Urothelium cell line (cell line): ENCODE measurements around the gene ASTN1.

Experiments used
- DNase-seq: peaks from one replicate; pipeline ENCODE4 v3.0.0; 2011; ENCODE audit warnings: low spot score, mixed read lengths
- FAIRE-seq: peaks from 2 replicates; lab custom pipeline; 2011; peaks lifted over from hg19 to GRCh38; lab: Jason Lieb, UNC

The ASTN1 gene

DNA sequence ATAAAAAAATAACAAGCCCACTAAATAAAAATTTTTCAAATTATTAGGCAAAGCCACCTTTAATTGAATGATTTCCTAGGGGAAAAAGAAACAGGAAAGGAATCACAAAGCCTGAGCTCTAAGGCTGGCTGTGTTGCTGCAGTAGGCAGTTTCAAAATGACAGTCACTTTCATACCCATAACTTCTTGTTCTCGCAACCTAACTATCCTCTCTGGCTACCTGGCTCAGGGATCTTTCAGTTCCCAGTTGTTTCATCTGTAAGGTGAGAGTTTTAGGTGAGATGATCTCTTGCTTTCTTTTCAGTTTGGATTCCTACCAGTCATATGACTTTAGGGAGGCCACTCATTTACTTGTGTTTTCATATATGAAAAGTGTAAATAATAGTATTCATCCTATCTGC, 226.1 kb downstream of the ASTN1 start:
- DNase-seq (no peak), FAIRE-seq (no peak)

DNA sequence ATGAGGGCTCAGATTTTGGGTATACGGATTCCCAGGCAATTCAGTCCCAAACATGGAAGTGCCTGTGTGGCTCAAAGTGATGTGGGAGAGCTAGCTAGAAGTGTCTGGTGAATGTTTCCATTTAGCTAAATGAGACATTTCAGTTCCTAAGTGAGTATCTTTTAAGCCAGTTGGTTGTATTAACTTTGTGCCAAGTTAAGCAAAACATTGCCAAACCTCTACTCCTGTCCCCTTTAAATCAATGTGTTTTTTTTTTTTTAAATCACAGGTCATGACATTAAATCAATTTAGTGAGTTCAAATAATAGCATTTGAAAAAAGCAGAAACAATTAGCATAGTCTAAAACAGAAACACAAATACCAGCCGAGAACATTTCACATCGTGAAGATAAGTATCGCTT, 230.1 kb downstream of the ASTN1 start:
- DNase-seq (no peak), FAIRE-seq (no peak)

DNA sequence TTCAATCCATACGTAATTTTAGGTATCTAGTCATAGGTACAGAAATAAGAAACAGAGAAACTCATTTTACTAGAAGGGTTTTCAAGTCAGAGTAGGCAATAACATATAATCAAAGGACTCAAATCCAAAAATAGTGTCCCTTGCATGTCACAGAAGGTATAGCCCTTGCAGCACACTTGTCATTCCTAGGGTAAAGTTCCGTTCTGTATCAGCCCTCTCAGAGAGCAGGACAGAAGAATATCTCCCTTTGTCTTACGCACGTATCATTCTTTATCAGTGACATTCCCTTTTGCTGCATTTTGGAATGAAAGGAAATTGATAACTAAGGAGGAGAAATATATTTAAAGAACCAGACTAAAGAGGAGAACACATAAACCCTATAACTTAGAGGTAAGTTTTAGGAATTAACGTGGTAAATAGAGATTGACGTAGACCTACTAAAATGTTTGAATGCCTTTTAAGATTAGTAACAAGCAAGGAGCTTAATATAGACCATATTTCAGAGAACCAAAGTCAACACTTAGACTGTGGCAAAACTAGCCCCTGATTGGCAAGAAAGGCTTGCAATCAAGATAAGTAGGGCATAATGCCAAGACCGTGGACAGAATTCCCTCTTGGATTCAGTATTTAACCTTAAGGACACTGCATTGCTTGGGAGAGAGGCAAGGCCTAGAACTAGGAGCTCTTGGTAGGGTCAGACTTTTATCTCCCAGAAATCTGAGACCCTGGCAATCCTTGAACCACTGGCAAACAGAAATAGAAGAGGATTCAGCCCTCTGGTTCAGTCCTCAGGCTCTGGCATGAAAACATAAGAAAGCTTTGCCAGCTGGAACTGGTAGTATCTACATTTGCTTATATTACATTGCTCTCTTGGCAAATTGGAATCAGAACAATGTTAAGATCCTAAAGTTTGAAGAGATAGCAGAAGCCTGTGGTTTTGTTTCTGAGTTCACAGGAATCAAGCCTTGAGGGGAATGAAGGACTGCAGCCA, 232.1 kb downstream of the ASTN1 start:
- DNase-seq (no peak), FAIRE-seq (no peak)

DNA sequence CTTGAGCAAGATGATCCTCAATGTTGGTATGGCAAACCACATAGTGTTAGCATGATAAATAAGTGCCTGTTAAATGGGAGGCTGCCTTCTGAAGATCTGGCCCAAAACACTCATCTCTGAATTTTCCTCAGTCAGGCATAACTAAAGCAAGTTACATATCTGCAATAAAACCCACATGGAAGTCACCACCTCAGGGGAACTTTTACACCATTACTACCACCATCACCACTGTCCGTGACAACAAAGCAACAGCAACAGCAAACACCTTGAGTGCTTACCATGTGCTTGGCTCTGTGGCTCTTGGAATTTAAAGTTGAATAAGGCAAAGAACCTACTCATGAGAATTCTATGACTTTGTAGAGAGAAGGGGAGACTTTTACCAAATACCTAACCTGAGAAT, 233.0 kb downstream of the ASTN1 start:
- no peak for DNase-seq
- FAIRE-seq: no peak

DNA sequence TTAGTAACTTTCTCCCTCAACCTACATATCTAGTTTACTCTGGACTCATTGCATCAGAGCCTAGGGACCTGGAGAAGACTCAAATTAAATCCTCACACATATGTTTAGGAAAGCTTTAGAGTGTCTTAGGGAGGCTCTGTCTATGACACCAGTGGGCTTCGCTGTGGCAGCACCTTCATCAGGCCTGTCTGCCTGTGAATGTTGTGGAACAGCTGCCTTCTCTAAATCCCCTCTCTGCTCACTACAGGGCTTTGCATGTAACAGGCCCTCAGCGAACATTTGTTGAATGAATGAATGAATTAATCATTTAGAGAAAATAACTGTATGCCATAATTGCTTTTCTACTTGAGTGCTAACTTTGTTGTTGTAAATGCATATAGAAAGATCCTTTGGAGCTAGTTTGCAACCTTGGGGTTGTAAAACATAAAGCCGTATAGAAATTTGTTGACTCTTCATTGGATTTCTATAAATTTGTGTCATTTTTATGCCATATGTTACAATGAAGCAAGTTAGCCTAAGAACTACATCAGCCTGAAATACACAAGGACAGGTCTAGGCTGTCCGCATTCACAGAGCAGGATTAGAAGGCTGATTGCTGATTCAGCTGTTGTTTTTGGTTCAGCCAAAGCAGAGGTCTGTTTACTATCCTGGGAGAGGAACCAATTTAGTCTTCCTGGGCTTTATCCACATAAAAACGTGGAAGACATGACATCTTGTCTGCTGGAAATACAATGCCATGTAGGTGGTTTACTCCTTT, 238.0 kb downstream of the ASTN1 start:
- FAIRE-seq (no peak), DNase-seq (no peak)

DNA sequence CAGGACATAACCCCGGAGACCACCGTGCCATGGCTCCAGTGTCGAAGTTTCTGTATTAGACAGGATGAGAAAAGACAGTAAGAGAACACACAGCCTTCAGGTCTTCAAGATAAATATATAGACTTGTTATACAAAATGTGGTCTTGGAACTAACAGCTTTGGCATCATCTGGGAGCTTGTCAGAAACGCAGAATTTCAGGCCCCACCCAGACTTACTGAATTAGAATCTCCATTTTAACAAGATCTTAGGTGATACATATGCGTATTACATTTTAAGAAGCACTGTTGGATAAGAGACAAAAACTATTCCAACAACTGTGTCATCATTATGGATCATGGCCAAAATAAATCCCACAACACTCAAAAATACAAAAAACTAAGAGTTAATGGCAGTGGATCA, 239.3 kb downstream of the ASTN1 start:
- no peak for DNase-seq
- no peak for FAIRE-seq

DNA sequence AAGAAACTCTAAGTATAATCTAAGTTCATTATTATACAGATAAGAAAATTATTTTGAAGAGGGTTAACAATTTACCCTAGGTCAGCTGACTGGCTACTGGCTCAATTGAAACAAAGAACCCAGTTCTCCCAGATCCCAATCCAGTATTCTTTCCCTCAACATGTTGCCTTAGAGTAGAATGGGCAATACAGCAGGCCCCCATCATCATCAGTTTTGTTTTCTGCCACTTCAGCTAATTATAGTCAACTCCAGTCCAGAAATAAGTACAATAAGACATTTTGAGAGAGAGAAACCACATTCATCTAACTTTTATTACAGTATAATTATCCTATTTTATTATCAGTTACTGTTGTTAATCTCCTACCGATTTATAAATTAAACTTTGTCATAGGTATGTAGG, 241.2 kb downstream of the ASTN1 start:
- FAIRE-seq (no peak), DNase-seq (no peak)

DNA sequence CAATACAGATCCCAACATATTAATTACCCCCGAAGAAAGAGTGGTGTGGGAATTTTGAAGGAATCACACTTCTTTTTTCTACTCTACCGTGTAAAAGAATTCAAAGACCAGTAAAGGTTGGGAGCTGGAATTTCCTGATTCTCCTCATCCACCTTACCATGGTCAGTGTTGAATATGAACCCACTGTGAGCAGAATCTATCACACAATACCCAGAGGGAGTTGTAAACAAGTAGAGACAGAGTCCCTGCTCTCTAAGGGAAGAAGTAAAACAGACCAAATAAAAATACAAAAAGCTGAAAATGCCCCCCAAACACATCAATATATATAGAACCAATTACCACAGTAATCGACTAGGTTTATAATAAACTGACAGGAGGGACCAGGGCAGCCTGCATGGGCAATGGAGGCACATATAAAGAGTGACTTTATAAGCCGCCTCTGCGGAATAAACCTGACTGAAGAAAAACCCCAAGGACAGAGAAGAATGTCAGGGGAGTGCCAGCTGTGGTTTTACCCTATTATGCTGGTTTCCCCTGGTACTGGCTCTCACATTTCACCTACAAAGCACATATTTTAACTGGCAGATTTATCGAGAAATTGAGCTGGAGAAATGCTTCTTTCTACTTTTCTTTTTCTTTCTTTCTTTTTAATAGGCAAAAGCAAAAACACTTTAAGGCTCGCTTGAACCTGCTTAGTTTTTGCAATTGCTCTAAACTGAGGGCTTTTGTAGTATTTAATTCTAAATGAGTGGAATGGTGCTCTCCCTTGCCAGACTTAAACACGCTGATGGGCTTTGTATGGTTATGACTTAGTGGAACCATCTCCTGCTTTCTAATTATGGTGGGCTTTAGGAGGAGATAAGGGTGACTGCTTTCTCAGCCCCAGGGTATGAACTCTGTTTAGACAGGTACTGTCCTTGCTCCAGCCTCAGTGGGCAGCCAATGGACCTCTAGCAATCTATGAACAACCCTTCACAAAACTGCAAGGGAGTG, 244.8 kb downstream of the ASTN1 start:
- FAIRE-seq (no peak), DNase-seq (peak; percentile 45)

DNA sequence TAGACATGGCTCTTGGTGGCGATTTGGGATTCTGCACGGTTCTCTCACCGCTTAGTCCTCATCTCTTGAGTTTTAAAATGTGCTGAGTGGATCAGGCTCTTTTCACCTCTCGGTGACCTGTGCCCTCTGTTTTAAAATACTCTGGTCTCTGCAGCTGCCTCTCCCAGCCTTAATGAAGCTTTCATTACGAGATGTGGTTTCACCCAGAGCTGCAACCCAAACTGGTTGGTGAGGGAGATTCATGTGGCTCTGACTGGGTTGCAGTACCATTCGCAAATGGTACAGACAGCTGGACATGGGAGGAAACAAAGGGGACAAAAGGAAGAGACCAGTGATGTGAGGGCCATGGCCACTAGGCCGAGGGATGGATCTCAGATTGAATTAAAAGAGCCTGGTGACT, 258.9 kb downstream of the ASTN1 start:
- DNase-seq: no peak
- no peak for FAIRE-seq

DNA sequence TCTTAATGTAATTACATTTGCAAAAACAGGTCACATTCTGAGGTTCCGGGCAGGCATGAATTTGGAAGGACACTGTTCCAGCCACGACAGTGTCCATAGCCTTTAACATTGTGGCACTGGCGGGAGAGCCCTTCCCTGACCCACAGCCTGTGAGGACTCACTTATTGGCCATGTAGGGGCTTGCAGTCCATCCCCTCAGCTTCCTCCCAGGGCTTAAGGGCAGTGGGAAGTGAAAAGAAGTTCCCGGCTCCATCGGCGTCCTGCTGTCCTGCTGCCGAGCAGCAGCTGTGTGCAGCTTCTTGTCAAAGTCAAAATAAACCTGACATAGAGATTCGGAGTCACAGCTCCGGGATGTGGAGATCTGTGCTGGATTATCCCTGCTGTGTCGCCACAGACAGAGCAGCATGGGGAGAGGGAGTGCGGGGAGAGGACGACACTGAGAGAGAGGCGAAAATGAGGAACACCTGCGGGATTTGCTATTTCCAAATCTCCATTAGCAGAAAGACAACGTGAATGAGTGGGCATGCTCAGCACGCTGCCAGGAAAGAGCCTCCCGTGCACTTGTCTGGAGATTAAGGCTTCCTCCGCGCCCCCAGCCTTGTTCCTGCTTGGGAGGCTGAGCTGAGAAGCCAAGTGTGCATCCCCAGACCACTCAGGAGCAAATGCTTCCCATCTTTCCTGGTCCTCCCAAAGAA, 260.3 kb downstream of the ASTN1 start:
- DNase-seq (no peak), FAIRE-seq (no peak)

DNA sequence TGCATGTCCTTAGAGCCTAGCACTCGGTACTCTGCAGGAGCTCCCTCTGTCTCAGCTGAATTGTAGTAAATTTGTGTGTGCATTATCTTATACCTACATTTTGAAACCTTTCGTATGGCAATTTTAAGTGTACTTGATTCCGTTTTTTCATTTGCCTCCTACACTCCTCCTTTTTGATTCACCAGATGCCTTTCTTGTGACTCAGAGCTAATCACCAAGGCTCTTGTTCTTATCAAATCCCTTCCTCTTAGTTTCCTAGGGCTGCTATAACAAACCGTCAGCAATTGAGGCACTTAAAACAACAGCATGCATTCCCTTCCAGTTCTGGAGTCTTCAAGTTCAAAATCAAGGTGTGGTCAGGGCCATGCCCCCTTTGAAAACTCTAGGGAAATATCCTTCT, 261.0 kb downstream of the ASTN1 start:
- FAIRE-seq (no peak), DNase-seq (peak; percentile 20)

DNA sequence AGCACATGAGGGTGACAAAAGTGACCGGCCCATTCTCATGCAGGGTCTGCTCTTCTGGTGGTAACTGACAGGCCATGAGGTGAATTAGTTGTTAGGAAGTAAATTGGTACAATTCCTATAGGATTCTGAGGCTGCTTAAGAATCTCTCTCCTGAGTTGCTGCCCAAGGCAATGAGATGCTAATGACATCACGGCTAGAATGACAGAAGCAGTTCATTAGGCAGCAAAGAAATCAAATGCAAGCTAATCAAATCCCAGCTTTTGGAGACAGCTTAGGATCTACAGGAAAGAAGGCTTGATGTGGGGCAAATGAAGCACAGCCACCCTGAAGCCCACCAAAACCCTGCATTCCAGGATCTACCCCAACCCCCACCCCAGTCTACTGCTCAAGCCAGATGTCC, 265.2 kb downstream of the ASTN1 start:
- FAIRE-seq: no peak

DNA sequence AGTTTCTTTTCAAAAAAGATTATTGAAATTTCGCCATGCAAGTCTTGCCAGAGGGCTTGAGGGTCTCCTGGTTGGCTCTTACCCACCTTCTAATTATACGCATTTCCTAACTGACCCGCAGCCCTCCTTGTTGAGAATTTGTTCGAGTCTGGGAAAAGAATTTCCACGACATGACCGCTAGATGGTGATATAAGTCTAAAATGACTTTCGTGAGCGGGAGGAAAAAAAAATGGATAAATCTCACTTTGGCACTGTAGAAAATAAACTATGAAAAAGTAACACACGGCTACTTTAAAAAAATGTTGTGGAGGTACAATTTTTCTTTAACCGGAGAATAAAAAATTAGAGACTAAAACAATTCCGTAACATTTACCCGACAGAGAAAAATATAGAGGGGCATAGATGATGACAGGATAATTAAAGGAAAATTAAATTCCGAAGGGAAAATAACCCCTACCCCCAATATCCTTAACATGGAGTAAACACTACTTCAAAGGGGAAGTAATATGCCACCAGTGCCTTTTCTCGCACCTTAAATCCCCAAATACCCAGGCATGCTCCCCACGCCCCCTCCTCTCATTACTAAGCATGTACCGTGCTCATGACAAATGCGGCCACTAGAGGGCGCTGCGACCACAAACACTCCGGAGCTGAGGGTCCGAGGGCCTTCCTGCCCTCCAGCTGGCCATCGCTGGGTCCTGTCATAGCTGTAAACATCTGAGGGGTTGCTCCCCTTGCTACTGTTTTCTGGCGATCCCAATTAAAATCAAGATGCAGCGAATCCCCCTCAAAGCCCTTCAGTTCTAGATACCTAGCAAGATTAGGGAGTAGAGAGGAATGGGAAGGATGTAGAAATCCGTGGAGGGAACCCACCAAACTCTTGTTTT, 266.9 kb downstream of the ASTN1 start:
- FAIRE-seq: no peak

More for the DNA sequence above, 265.2 kb downstream of the ASTN1 start:
- no peak for DNase-seq

DNA sequence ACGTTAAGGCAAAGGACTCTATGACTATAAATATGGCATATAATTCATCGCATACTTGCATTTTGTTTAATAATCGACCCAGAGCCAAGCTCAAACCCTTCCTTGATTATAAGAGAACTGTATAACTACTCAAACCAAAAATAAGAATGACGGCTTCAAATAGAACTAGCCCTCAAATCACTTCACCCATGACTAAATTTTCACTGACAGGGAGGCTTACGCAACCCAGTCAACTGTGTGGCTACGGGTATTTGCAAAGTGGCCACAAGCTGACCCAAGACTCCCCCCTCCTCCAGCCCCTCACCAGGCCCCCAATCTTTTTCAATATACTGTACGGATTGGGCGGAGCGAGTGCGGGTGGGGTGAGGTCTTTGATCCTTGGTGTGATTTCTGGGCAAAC, 268.3 kb downstream of the ASTN1 start:
- no peak for DNase-seq
- no peak for FAIRE-seq

More for the DNA sequence above, 266.9 kb downstream of the ASTN1 start:
- peak; percentile 66 for DNase-seq

DNA sequence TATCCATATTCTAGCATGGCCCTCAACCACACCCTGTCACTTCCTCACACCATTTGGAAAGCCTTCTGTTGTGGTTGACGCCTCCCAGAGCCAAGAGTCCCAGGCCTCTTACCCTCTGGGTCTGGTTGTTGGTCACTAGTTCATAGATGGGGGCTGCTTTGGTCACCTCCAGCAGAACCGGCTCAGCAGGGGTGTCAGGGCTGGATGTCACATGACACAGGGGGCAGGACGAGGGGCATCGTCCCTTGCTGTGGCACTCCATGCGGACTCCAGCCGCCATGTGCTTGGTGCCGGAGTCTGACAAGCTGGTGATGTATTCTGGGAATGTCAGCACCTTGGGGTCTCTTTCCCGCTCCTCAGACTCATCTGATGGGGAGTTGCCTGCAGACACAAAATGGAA, 270.1 kb downstream of the ASTN1 start:
- DNase-seq (no peak), FAIRE-seq (no peak)

DNA sequence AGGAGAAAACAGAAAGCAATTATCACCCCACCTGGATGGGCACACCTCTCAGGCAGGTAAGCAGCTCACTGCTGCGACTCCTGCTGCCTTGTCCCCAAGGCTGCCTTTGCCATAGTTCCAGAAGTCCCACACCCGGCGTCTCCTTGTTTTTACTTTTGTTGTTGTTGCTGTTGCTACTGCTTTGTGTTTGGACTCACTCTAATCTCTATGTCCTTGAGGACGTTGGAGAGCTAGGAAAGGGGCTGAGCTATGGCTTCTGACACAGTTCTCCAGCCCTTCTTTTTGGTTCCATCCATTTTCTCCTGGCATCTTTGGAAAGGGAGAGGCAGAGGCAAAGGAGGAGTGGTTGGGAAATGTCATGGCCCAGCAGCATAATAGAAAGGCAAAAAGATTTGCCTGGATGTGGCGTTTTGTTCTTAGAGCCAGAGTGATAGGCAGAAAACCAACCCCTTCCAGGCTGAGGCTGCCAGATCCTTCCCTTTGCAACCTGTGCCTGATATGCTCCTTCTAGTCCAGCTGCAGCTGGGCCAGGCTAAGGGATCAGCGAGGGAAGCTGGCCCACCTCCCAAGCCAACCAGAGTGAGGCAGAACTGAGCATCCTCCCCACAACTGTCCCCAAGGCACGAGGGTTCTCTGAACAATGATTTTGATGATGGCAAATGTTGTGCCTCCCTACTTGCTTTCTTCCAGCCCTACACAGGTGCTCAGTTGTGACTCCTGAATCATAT, 270.7 kb downstream of the ASTN1 start:
- FAIRE-seq (no peak), DNase-seq (no peak)

DNA sequence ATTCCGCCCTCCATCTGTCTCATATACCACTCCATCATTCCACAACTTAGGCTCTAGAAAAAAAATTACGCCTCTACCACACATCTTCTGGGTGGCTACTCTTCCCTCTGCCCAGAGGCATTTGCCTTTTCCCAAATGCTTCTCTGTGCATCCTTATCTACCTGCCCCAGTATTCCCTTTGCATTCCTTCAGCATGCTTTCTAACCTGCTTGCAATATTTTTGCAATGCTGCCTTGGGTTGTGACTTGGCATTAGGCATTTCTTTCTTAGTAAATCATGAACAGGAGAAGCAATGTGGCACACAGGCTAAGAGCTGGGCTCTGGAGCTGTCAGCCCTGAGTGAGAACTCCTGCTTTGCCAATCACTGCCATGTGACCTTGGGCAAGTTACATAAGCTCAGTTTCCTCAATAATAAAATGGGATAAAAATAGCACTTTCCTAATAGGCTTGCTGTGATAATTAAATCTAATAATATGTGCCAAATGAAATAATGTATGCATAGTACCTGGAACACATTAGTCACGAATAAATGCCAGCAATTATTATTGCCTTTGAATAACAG, 276.0 kb downstream of the ASTN1 start:
- FAIRE-seq (no peak), DNase-seq (no peak)

DNA sequence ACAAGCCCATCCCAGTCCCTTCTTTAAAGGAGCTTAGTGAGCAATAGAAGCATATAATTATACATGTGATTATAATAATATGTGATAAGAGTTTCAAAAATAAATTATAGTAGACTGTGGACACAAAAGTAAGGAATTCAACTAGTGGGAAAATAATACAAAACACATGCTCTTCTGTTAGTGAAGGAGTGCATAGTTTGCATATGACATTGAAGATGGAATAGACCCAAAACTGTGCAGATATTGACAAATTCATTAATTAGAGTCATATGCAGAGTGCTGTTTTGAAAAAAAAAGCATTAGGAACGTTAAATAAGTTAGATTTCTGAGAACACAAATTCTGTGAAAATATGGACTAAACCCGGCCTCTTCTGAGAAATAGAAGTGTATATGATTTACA, 278.8 kb downstream of the ASTN1 start:
- FAIRE-seq (no peak), DNase-seq (no peak)
